H1 (cell line): ENCODE measurements around the gene SNCAIP. TPM values are rescaled to one million over a fixed set of nuclear protein-coding genes. Genes with fewer than 3 reads are reported as not detected.

ENCODE experiments used
- CTCF ChIA-PET: fragments of 300-600 bp; sonication (Branson Sonifier 250); formaldehyde crosslinking; loops from one replicate; lab custom pipeline; 2021; ENCODE audit not compliant: partially characterized antibody; lab: Charles Lee
- POLR2A ChIA-PET: fragments of 300-600 bp; sonication (Branson Sonifier 250); formaldehyde crosslinking; loops from one replicate; lab custom pipeline; 2021; ENCODE audit warnings: inconsistent platforms; ENCODE audit not compliant: partially characterized antibody; lab: Charles Lee
- DNase-seq, 2 experiments: peaks; one replicate each; pipeline versions ENCODE4 v3.0.0 to v3.0.0-alpha.2; 2010 to 2022; ENCODE audit warnings: low spot score in 2 of 2, low read depth in 1 of 2, mixed read lengths in 1 of 2
- FAIRE-seq: peaks from 2 replicates; lab custom pipeline; 2011; peaks lifted over from hg19 to GRCh38; lab: Jason Lieb, UNC
- H2AFZ ChIP-seq: 2 replicates; pipeline ENCODE4 v1.8.1; 2012; ENCODE audit warnings: low read length, inconsistent platforms
- H2AK5ac ChIP-seq: 2 replicates; pipeline ENCODE4 v1.6.1; 2013; ENCODE audit warnings: low read depth, low read length
- H2BK120ac ChIP-seq: replicated peaks from 2 replicates; pipeline ENCODE3; 2013; ENCODE audit warnings: low read depth, low read length, inconsistent platforms
- H2BK12ac ChIP-seq: 2 replicates; pipeline ENCODE4 v1.6.1; 2013; ENCODE audit warnings: low read depth, low read length
- H2BK15ac ChIP-seq: 2 replicates; pipeline ENCODE4 v1.6.1; 2013; ENCODE audit warnings: low read length
- H2BK20ac ChIP-seq: 2 replicates; pipeline ENCODE4 v1.6.1; 2013; ENCODE audit warnings: low read length
- H2BK5ac ChIP-seq: 2 replicates; pipeline ENCODE4 v1.6.1; 2013; ENCODE audit warnings: low read depth, low read length
- H3K14ac ChIP-seq: 2 replicates; pipeline ENCODE4 v1.6.1; 2013; ENCODE audit warnings: inconsistent platforms; ENCODE audit not compliant: insufficient read length
- H3K18ac ChIP-seq: 2 replicates; pipeline ENCODE4 v1.6.1; 2013; ENCODE audit warnings: low read length; ENCODE audit errors: extremely low read depth
- H3K23ac ChIP-seq: 2 replicates; pipeline ENCODE4 v1.6.1; 2013; ENCODE audit warnings: inconsistent platforms; ENCODE audit not compliant: insufficient read length
- H3K23me2 ChIP-seq: 2 replicates; pipeline ENCODE4 v1.6.1; 2013; ENCODE audit warnings: low read depth, low read length
- H3K27ac ChIP-seq: 2 replicates; pipeline ENCODE4 v1.6.1; 2011; ENCODE audit warnings: low read depth, low read length, inconsistent platforms
- H3K27me3 ChIP-seq, 4 experiments: replicated peaks in 1 of 4; 1 replicate in 1 of 4; 2 replicates in 3 of 4; pipeline versions ENCODE4 v1.6.1 to v1.8.1; 2011 to 2013; ENCODE audit warnings: low read length in 3 of 4, mild to moderate bottlenecking in 3 of 4, inconsistent platforms in 2 of 4, mixed read lengths in 2 of 4, moderate library complexity in 1 of 4; ENCODE audit not compliant: control insufficient read depth in 3 of 4, insufficient read depth in 3 of 4; ENCODE audit errors: extremely low read depth in 1 of 4
- H3K36me3 ChIP-seq, 4 experiments: 2 replicates each; pipeline versions ENCODE4 v1.6.1 to v1.8.1; 2011 to 2013; ENCODE audit warnings: mild to moderate bottlenecking in 4 of 4, low read length in 3 of 4, moderate library complexity in 2 of 4, control low read depth in 1 of 4, inconsistent platforms in 1 of 4; ENCODE audit not compliant: insufficient read depth in 4 of 4, control insufficient read depth in 2 of 4
- H3K4ac ChIP-seq: replicated peaks from 2 replicates; pipeline ENCODE3; 2013; ENCODE audit warnings: low read length, low read depth, mixed read lengths, inconsistent platforms; ENCODE audit not compliant: insufficient read length
- H3K4me1 ChIP-seq, 4 experiments: replicated peaks in 1 of 4; 1 replicate in 1 of 4; 2 replicates in 3 of 4; pipeline versions ENCODE4 v1.6.1 to v1.8.1; 2011 to 2013; ENCODE audit warnings: low read length in 3 of 4, inconsistent platforms in 2 of 4, mixed read lengths in 1 of 4; ENCODE audit not compliant: insufficient read depth in 4 of 4, control insufficient read depth in 3 of 4
- H3K4me2 ChIP-seq, 2 experiments: 2 replicates each; pipeline versions ENCODE4 v1.6.1 to v1.8.1; 2011 to 2013; ENCODE audit warnings: low read depth in 2 of 2, low read length in 2 of 2, control low read depth in 1 of 2, inconsistent platforms in 1 of 2, mild to moderate bottlenecking in 1 of 2; ENCODE audit not compliant: insufficient read depth in 1 of 2
- H3K4me3 ChIP-seq, 4 experiments: fragments of 200-600, 300-600 bp in 1 of 4; sonication (generic), shearing (Covaris generic), sonication (Bioruptor Twin) in 1 of 4; 2 replicates each; pipeline versions ENCODE4 v1.5.1 to v1.8.1; 2011 to 2016; ENCODE audit warnings: low read length in 4 of 4, low read depth in 3 of 4, control low read depth in 2 of 4, inconsistent platforms in 2 of 4, mild to moderate bottlenecking in 2 of 4, mixed read lengths in 1 of 4, moderate library complexity in 1 of 4; ENCODE audit not compliant: insufficient read depth in 2 of 4; ENCODE audit errors: extremely low read depth in 1 of 4
- H3K56ac ChIP-seq: replicated peaks from 2 replicates; pipeline ENCODE3; 2013; ENCODE audit warnings: low read depth, mild to moderate bottlenecking, mixed read lengths, low read length, inconsistent platforms; ENCODE audit not compliant: insufficient read length
- H3K79me1 ChIP-seq: 2 replicates; pipeline ENCODE4 v1.6.1; 2013; ENCODE audit warnings: low read depth, low read length, control low read depth
- H3K79me2 ChIP-seq, 2 experiments: 2 replicates each; pipeline versions ENCODE4 v1.6.1 to v1.8.1; 2012 to 2013; ENCODE audit warnings: low read length in 2 of 2, mild to moderate bottlenecking in 2 of 2, inconsistent platforms in 1 of 2; ENCODE audit not compliant: insufficient read depth in 2 of 2, control insufficient read depth in 1 of 2
- H3K9ac ChIP-seq, 4 experiments: replicated peaks in 1 of 4; 1 replicate in 1 of 4; 2 replicates in 3 of 4; pipeline versions ENCODE4 v1.6.1 to v1.8.1; 2011 to 2013; ENCODE audit warnings: low read depth in 3 of 4, low read length in 3 of 4, control low read depth in 2 of 4, mild to moderate bottlenecking in 2 of 4, moderate library complexity in 2 of 4, inconsistent platforms in 1 of 4; ENCODE audit errors: extremely low read depth in 1 of 4
- H3K9me3 ChIP-seq, 2 experiments: 2 replicates each; pipeline versions ENCODE4 v1.6.1 to v1.8.1; 2012 to 2013; ENCODE audit warnings: mild to moderate bottlenecking in 2 of 2, moderate library complexity in 2 of 2, control low read depth in 1 of 2, inconsistent platforms in 1 of 2, low read depth in 1 of 2, low read length in 1 of 2, mixed read lengths in 1 of 2; ENCODE audit not compliant: insufficient read depth in 2 of 2
- H4K20me1 ChIP-seq, 2 experiments: replicated peaks in 1 of 2; 2 replicates each; pipeline versions ENCODE3 to v1.8.1; 2011 to 2013; ENCODE audit warnings: inconsistent platforms in 2 of 2, low read length in 2 of 2, mild to moderate bottlenecking in 1 of 2; ENCODE audit not compliant: insufficient read depth in 2 of 2, control insufficient read depth in 1 of 2
- H4K5ac ChIP-seq: 2 replicates; pipeline ENCODE4 v1.6.1; 2013; ENCODE audit warnings: low read length, low read depth, mixed read lengths, inconsistent platforms; ENCODE audit not compliant: insufficient read length
- H4K8ac ChIP-seq: 2 replicates; pipeline ENCODE4 v1.8.0; 2013; ENCODE audit warnings: mild to moderate bottlenecking, moderate library complexity, low read length, inconsistent platforms; ENCODE audit not compliant: insufficient read depth; ENCODE audit errors: extremely low read depth
- H4K91ac ChIP-seq: replicated peaks from 2 replicates; pipeline ENCODE3; 2013; ENCODE audit warnings: low read length, mixed read lengths, inconsistent platforms; ENCODE audit not compliant: insufficient read length
- ASH2L ChIP-seq: fragments of 200-600, 300-600 bp; sonication (generic); IDR thresholded peaks from one replicate; pipeline ENCODE4 v1.7.1; 2017; ENCODE audit warnings: low read length
- ATF3 ChIP-seq: IDR thresholded peaks from 2 replicates; pipeline ENCODE4 v1.6.1; 2011; ENCODE audit warnings: low read depth, mild to moderate bottlenecking, low read length; ENCODE audit not compliant: insufficient read depth
- BACH1 ChIP-seq: IDR thresholded peaks from 2 replicates; pipeline ENCODE4 v1.6.1; 2012; ENCODE audit warnings: low read length, improper control_type of control experiment
- CEBPB ChIP-seq: IDR thresholded peaks from 2 replicates; pipeline ENCODE4 v1.6.1; 2012; ENCODE audit warnings: low read depth, low read length
- HDAC6 ChIP-seq: IDR thresholded peaks from one replicate; pipeline ENCODE4 v1.7.1; 2012; ENCODE audit warnings: low read depth, mild to moderate bottlenecking, inconsistent platforms, low read length, moderate library complexity
- KDM1A ChIP-seq: fragments of 200-600, 300-600 bp; sonication (generic); IDR thresholded peaks from 2 replicates; pipeline ENCODE4 v1.7.1; 2016; ENCODE audit warnings: mild to moderate bottlenecking, low read length, borderline replicate concordance
- POLR2AphosphoS5 ChIP-seq: IDR thresholded peaks from 2 replicates; pipeline ENCODE4 v1.6.1; 2011; ENCODE audit warnings: low read depth, low read length
- RFX5 ChIP-seq: IDR thresholded peaks from 2 replicates; pipeline ENCODE4 v1.6.1; 2011; ENCODE audit warnings: low read depth, low read length, improper control_type of control experiment, borderline replicate concordance
- RXRA ChIP-seq: IDR thresholded peaks from 2 replicates; pipeline ENCODE4 v1.6.1; 2011; ENCODE audit warnings: low read depth, mild to moderate bottlenecking, low read length, moderate library complexity; ENCODE audit not compliant: insufficient read depth
- SIX5 ChIP-seq: IDR thresholded peaks from 2 replicates; pipeline ENCODE4 v1.6.1; 2011; ENCODE audit warnings: mild to moderate bottlenecking, low read depth, low read length
- SP1 ChIP-seq: IDR thresholded peaks from 2 replicates; pipeline ENCODE4 v1.6.1; 2011; ENCODE audit warnings: low read depth, low read length
- SP4 ChIP-seq: IDR thresholded peaks from 2 replicates; pipeline ENCODE4 v1.6.1; 2012; ENCODE audit warnings: low read length, inconsistent platforms
- SUZ12 ChIP-seq: fragments of 200-600 bp; sonication (generic); IDR thresholded peaks from 2 replicates; pipeline ENCODE4 v1.6.1; 2012; ENCODE audit warnings: mild to moderate bottlenecking, inconsistent platforms, low read length, moderate library complexity, mixed read lengths
- YY1 ChIP-seq: IDR thresholded peaks from 2 replicates; pipeline ENCODE4 v1.6.1; 2011; ENCODE audit warnings: low read depth, mild to moderate bottlenecking, low read length
- WGBS, 2 experiments: shearing (Covaris generic) in 1 of 2; methylation state at CpG; one replicate each; pipeline versions ENCODE4 v1.1.6 to v1.1.7; 2013 to 2015; ENCODE audit warnings: low lambda C conversion rate in 2 of 2, mixed read lengths in 2 of 2, inconsistent platforms in 1 of 2, low coverage in 1 of 2, missing lambda C conversion rate in 1 of 2; ENCODE audit not compliant: insufficient replicate concordance in 2 of 2, insufficient coverage in 1 of 2, insufficient read length in 1 of 2; ENCODE audit errors: extremely low coverage in 1 of 2, missing lambda C conversion rate in 1 of 2; 5-methylcytosine and 5-hydroxymethylcytosine counted together
- polyA plus RNA-seq, 7 experiments: library from polyadenylated mRNA; depleted of rRNA in 3 of 7; stranded (reverse) in 5 of 7; unstranded in 2 of 7; fragments of >200 nt in 5 of 7; fragments of 200-250 nt in 2 of 7; gene quantifications; 1 replicate in 5 of 7; 2 replicates in 1 of 7; 4 replicates in 1 of 7; pipeline versions ENCODE4 v1.2.1 to v1.2.3, GENCODE V29; 2011 to 2013; ENCODE audit warnings: missing spikeins in 2 of 7, mixed read lengths in 2 of 7
- total RNA-seq: library from RNA; stranded (reverse); fragmentation: NEBNext Ultra II Directional; extraction: Animal tissue kit (Norgen Biotek cat#: 25700); gene quantifications from 2 replicates; pipeline ENCODE4 v1.2.1, GENCODE V29; 2021

The SNCAIP gene
- total and polyA plus RNA-seq, 2 of the 8 experiments (the other 6 are each of a cell fraction or from before 2014, with no cell fraction given): 3.9 to 9.0 TPM

DNA sequence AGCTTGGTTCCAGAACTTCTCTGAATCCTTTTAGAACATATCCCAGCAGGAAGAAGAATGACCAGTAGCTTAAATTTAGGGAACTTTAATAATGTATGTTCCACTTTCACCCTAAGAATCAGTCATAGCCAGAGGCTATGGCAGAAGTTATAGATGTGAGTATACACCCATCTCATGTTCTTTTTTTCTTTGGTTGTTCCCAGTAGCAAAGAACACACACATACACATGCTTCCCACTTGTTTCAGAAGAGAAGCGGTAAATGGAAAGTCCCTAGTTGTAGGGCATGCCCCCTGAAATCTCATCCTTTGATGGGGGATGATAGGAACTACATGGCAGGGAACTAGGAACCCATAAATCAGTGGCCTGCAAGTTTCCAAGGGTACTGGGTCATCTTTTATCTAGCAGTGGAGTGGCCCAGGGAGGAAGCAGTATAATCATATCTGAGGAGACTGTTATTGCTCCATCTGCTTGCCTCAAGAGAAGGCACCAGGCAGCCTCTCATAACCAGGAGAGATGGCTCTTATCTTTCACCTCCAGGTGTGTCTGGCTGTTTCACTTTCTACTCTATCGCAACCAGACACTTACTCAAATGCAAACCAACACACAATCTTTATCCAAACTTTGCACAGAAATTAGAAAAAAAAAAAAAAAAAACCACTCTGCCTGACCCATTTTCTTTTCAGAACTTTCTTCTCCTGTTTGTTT is 109.5 kb downstream of the SNCAIP start:
- peaks cover 0 to 7% (median 6%) of the 10 kb centered on the region in 4 experiments; a peak in 2 of 7 replicates for H3K4me1 ChIP-seq
- H3K9me3 ChIP-seq: no peaks in the 10 kb centered on the region
- H2AFZ ChIP-seq: no peak overlapping the region
- H3K23me2 ChIP-seq: no peaks in the 10 kb centered on the region
- H3K79me2 ChIP-seq: no peaks in the 10 kb centered on the region
- no peak overlapping the region for H3K9ac ChIP-seq
- H4K91ac ChIP-seq: no peak overlapping the region
- H3K56ac ChIP-seq: no peak overlapping the region
- no peak overlapping the region for H2BK5ac ChIP-seq
- H2AK5ac ChIP-seq: no peak overlapping the region
- no peak overlapping the region for H2BK12ac ChIP-seq
- no peaks in the 10 kb centered on the region; the same call in 1 of the 2 replicates for H3K79me1 ChIP-seq
- H3K27me3 ChIP-seq: no peaks in the 10 kb centered on the region
- no peak overlapping the region for H3K14ac ChIP-seq
- no peak overlapping the region for H4K5ac ChIP-seq
- H4K20me1 ChIP-seq: no peaks in the 10 kb centered on the region
- ChIA-PET POLR2A (no interaction called here), CTCF (no interaction called here)
- 93% methylated on average over 2 of the region's 2 CpGs; no CpG with 5 or more reads in 1 of the 2 experiments for WGBS, 2 experiments
- H3K4me2 ChIP-seq: no peak overlapping the region
- H4K8ac ChIP-seq: no peak overlapping the region
- H2BK20ac ChIP-seq: no peak overlapping the region
- no peak overlapping the region for H3K23ac ChIP-seq
- H3K36me3 ChIP-seq: no peaks in the 10 kb centered on the region
- H2BK120ac ChIP-seq: no peak overlapping the region
- H3K4ac ChIP-seq: no peak overlapping the region
- H3K18ac ChIP-seq: no peak overlapping the region
- no peak for DNase-seq
- FAIRE-seq: no peak
- no peak overlapping the region for H3K4me3 ChIP-seq
- no peak overlapping the region for H3K27ac ChIP-seq
- no peak overlapping the region for H2BK15ac ChIP-seq
- TF ChIP-seq ASH2L (no peak), BACH1 (no peak), RFX5 (no peak), YY1 (no peak), ATF3 (no peak), SUZ12 (no peak), HDAC6 (no peak), POLR2AphosphoS5 (no peak), SP4 (no peak), SIX5 (no peak), KDM1A (no peak), RXRA (no peak), CEBPB (no peak), SP1 (no peak)
